ENCODE measurements around the gene PDLIM4. TPM values are rescaled to one million over a fixed set of nuclear protein-coding genes. Genes with fewer than 3 reads are reported as not detected.

Gene PDLIM4
- 47.4 and 56.8 TPM in 2 replicates for total RNA-seq

GRCh38 chr5:132257131-132258101 is at the start of gene PDLIM4:
Gene PDLIM4 (plus strand): TSS chr5:132257696. CDS start chr5:132257735, 39 bp downstream.

GRCh38 chr5:132227485-132228240 is 29.8 kb upstream of the PDLIM4 start, which contains the start of gene P4HA2:
Gene P4HA2 (minus strand): TSS chr5:132227853. CDS start chr5:132218626, 9,227 bp downstream.

GRCh38 chr5:132293992-132294727 is 36.7 kb downstream of the PDLIM4 start, which contains the start of gene SLC22A4:
Gene SLC22A4 (plus strand): TSS chr5:132294394. CDS start chr5:132294617, 223 bp downstream.

Other genes starting within 250 kb of the PDLIM4 start
- not detected in 2 replicates for gene ACSL6, start 246.0 kb upstream of the PDLIM4 start, total RNA-seq
- gene IL3, start 197.0 kb upstream of the PDLIM4 start, total RNA-seq, result not detected in 2 replicates
- gene CSF2, start 183.9 kb upstream of the PDLIM4 start, total RNA-seq, result 0.86 TPM in 1 of 2 replicates, not detected in the other
- 42.8 and 68.3 TPM in 2 replicates for gene P4HA2, start 29.8 kb upstream of the PDLIM4 start, total RNA-seq
- 4.9 and 5.0 TPM in 2 replicates for gene SLC22A4, start 36.7 kb downstream of the PDLIM4 start, total RNA-seq
- gene SLC22A5, start 112.0 kb downstream of the PDLIM4 start, total RNA-seq, result 2.0 and 5.3 TPM in 2 replicates
- gene IRF1, start 233.1 kb downstream of the PDLIM4 start, total RNA-seq, result 17.0 and 22.7 TPM in 2 replicates